IMR-90 (cell line): ENCODE results near the gene CAPZA3.

ENCODE experiments used
- BHLHE40 ChIP-seq: fragments of 150-350 bp; IDR thresholded peaks from 2 replicates; pipeline ENCODE4 v1.6.1; 2016; ENCODE audit warnings: mild to moderate bottlenecking, low read depth, low read length
- CEBPB ChIP-seq: IDR thresholded peaks from 2 replicates; pipeline ENCODE4 v1.6.1; 2012; ENCODE audit warnings: low read depth, low read length, improper control_type of control experiment
- CHD1 ChIP-seq: IDR thresholded peaks from 2 replicates; pipeline ENCODE4 v1.6.1; 2012; ENCODE audit warnings: low read depth, low read length, improper control_type of control experiment
- CTCF ChIP-seq: conservative IDR thresholded peaks from 2 replicates; pipeline ENCODE4 v1.5.1; 2012; ENCODE audit warnings: mild to moderate bottlenecking, low read depth, low read length, improper control_type of control experiment
- FOS ChIP-seq: fragments of 150-350 bp; IDR thresholded peaks from 2 replicates; pipeline ENCODE4 v1.6.1; 2016; ENCODE audit warnings: low read depth, low read length
- POLR2A ChIP-seq: IDR thresholded peaks from 2 replicates; pipeline ENCODE4 v1.6.1; 2012; ENCODE audit warnings: mild to moderate bottlenecking, low read depth, low read length
- RAD21 ChIP-seq: IDR thresholded peaks from 2 replicates; pipeline ENCODE4 v1.6.1; 2012; ENCODE audit warnings: low read length, improper control_type of control experiment
- RCOR1 ChIP-seq: IDR thresholded peaks from 2 replicates; pipeline ENCODE4 v1.6.1; 2012; ENCODE audit warnings: mild to moderate bottlenecking, low read length, improper control_type of control experiment; ENCODE audit not compliant: insufficient replicate concordance
- RFX5 ChIP-seq: IDR thresholded peaks from 2 replicates; pipeline ENCODE4 v1.8.0; 2012; ENCODE audit warnings: low read depth, mild to moderate bottlenecking, low read length, moderate library complexity
- SMC3 ChIP-seq: fragments of 150-350 bp; IDR thresholded peaks from 2 replicates; pipeline ENCODE4 v1.6.1; 2016; ENCODE audit warnings: low read depth, mild to moderate bottlenecking, antibody characterized with exemption, low read length, moderate library complexity

DNA sequence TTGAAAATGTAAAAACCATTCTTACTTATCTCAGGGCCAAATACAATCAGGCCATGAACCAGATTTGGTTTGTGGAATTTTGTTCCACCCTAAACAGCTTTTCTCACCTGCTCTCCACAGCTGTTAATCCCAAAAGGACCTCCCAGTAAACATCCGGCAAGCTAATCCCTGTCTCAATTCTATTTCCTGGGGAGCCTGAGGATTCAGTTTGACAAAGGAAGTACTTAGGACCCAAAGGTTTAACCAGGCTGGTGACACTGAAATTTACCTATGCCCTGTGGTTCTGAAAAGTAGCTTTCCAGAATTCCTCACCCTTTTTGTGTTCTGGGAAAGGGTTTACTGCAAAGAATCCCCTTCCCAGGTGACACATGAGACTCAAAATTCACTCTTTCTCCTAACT lies 15.0 kb downstream of the CAPZA3 start:
- TF ChIP-seq CTCF (no peak), SMC3 (no peak), POLR2A (no peak), RCOR1 (no peak), CEBPB (no peak), RFX5 (no peak), RAD21 (no peak), BHLHE40 (no peak), CHD1 (no peak), FOS (no peak)
